ENCODE data around the gene CATSPERZ. TPM values are rescaled to one million over a fixed set of nuclear protein-coding genes. Genes with fewer than 3 reads are reported as not detected.

CATSPERZ gene
- total RNA-seq, 1 donor from 2014 or later: not detected

- no peak overlapping the region for H3K27ac ChIP-seq
- H3K4me3 ChIP-seq: no peak overlapping the region
- no peaks in the 10 kb centered on the region for H3K9me3 ChIP-seq
- H3K27me3 ChIP-seq: peaks cover 10% of the 10 kb centered on the region
- DNase-seq (ENCODE audit: extremely low spot score in 2 of 2): no peak
- no peak for TF ChIP-seq POLR2AphosphoS5 (IDR thresholded peaks at IDR 0.05; ENCODE audit: insufficient read depth in 1 of 2, low read depth in 1 of 2)
- no peak for TF ChIP-seq POLR2A (IDR thresholded peaks at IDR 0.05)
- TF ChIP-seq CTCF (IDR thresholded peaks at IDR 0.05): no peak
- H3K36me3 ChIP-seq: no peaks in the 10 kb centered on the region
- peaks cover 41% of the 10 kb centered on the region for H3K4me1 ChIP-seq
- intact Hi-C loops (cut with DNase I): loop anchor here (5.0 kb wide), 1 partner anchor 88 kb away; the partner anchor contains the start of gene FERMT3
Measured at GRCh38 chr11:64295760-64296159, 4.4 kb upstream of the CATSPERZ start.

GRCh38 chr11:64296236-64296635 lies 3.9 kb upstream of the CATSPERZ start:
- Histone ChIP-seq H3K9me3 (no peaks in the 10 kb centered on the region), H3K4me3 (no peak overlapping the region), H3K4me1 (peaks cover 38% of the 10 kb centered on the region), H3K36me3 (no peaks in the 10 kb centered on the region), H3K27ac (no peak overlapping the region), H3K27me3 (peaks cover 10% of the 10 kb centered on the region)
- DNase-seq (ENCODE audit: extremely low spot score in 2 of 2): no peak
- no peak for TF ChIP-seq CTCF (IDR thresholded peaks at IDR 0.05)
- no peak for TF ChIP-seq POLR2A (IDR thresholded peaks at IDR 0.05)
- TF ChIP-seq POLR2AphosphoS5 (IDR thresholded peaks at IDR 0.05; ENCODE audit: insufficient read depth in 1 of 2, low read depth in 1 of 2): no peak
- intact Hi-C loops (cut with DNase I): loop anchor here (5.0 kb wide), 1 partner anchor 89 kb away; the partner anchor contains the start of gene FERMT3

GRCh38 chr11:64296830-64297698 lies 3.1 kb upstream of the CATSPERZ start:
- no peak for DNase-seq (ENCODE audit: extremely low spot score in 2 of 2)
- Histone ChIP-seq H3K27ac (no peak overlapping the region), H3K27me3 (peaks cover 4% of the 10 kb centered on the region), H3K36me3 (no peaks in the 10 kb centered on the region), H3K4me3 (no peak overlapping the region), H3K4me1 (peaks cover 31% of the 10 kb centered on the region), H3K9me3 (no peaks in the 10 kb centered on the region)
- intact Hi-C loops (cut with DNase I): loop anchor here (5.0 kb wide), 1 partner anchor 90 kb away; the partner anchor contains the start of gene FERMT3
- TF ChIP-seq CTCF (IDR thresholded peaks at IDR 0.05): no peak
- no peak for TF ChIP-seq POLR2A (IDR thresholded peaks at IDR 0.05)
- no peak for TF ChIP-seq POLR2AphosphoS5 (IDR thresholded peaks at IDR 0.05; ENCODE audit: insufficient read depth in 1 of 2, low read depth in 1 of 2)

- Histone ChIP-seq H3K4me3 (no peak overlapping the region), H3K27me3 (no peaks in the 10 kb centered on the region), H3K27ac (no peak overlapping the region), H3K9me3 (no peaks in the 10 kb centered on the region), H3K36me3 (no peaks in the 10 kb centered on the region), H3K4me1 (peaks cover 25% of the 10 kb centered on the region)
- TF ChIP-seq POLR2A (IDR thresholded peaks at IDR 0.05) (no peak), POLR2AphosphoS5 (IDR thresholded peaks at IDR 0.05; ENCODE audit: insufficient read depth in 1 of 2, low read depth in 1 of 2) (no peak), CTCF (IDR thresholded peaks at IDR 0.05) (no peak)
- DNase-seq (ENCODE audit: extremely low spot score in 2 of 2): no peak
- intact Hi-C loops (cut with DNase I): loop anchor here (5.0 kb wide), 1 partner anchor 91 kb away; the partner anchor contains the start of gene FERMT3
Measured at GRCh38 chr11:64297699-64298358, 2.3 kb upstream of the CATSPERZ start.
